ENCODE measurements around the gene SH3D19.

DNA sequence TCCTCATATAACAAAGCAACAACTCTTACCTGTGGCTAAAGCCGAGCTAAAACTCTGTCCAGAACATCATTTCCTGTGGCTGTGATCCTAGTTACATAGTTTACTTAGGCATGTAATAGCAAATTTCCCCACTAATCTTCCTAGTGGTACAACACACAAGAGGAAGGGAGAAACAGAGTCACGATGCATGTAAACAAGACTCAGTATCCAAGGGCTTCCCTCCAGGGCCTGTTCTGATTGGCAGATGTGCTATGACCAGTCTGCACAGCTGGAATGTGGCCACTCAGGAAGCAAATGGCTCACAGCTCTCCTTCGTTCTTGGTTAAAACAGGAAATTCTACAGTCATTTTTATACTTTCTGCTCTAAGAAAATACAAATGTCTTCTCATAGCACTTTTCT is 97.7 kb downstream of the SH3D19 start:
- no peak for TF ChIP-seq CTCF (IDR thresholded peaks at IDR 0.05)
- TF ChIP-seq POLR2A (IDR thresholded peaks at IDR 0.05): no peak

Measured in testis (tissue), 2 donors.